Heart right ventricle (tissue), 16 donors: ENCODE measurements around the gene SH2B2. TPM values are rescaled to one million over a fixed set of nuclear protein-coding genes. Genes with fewer than 3 reads are reported as not detected.
A peak's percentile ranks its signal among the peaks of the same experiment; 100 is the strongest.
"Not testable (repeated sequence)": the region's sequence is repeated elsewhere in the genome, so short reads cannot be mapped to it uniquely, and the experiment has no call there.

ENCODE experiments used
- ATAC-seq, 8 donors: fragments of 200-7000 bp; cut with Tn5 transposase; one replicate each; pipeline ENCODE4 v1.9.1; 2020; ENCODE audit warnings: mild to moderate bottlenecking in 8 of 8, moderate library complexity in 8 of 8, moderate number of reproducible peaks in 1 of 8
- DNase-seq, 2 donors: peaks; one replicate each; pipeline ENCODE4 v3.0.0-alpha.2; 2020
- H3K27ac ChIP-seq, 10 donors: fragments of 200-600 bp; sonication (generic) in 2 of 10; one replicate each; pipeline versions ENCODE4 v1.5.0 to v1.8.0; 2020 to 2022; ENCODE audit warnings: mild to moderate bottlenecking in 3 of 10
- H3K27me3 ChIP-seq, 7 donors: fragments of 200-600 bp; one replicate each; pipeline ENCODE4 v1.8.0; 2021 to 2022; ENCODE audit warnings: mild to moderate bottlenecking in 2 of 7
- H3K36me3 ChIP-seq, 9 donors: fragments of 200-600 bp; sonication (generic) in 1 of 9; one replicate each; pipeline versions ENCODE4 v1.5.0 to v1.8.0; 2020 to 2022; ENCODE audit warnings: mild to moderate bottlenecking in 2 of 9
- H3K4me1 ChIP-seq, 9 donors: fragments of 200-600 bp; sonication (generic) in 1 of 9; one replicate each; pipeline versions ENCODE4 v1.5.0 to v1.8.0; 2020 to 2022; ENCODE audit warnings: mild to moderate bottlenecking in 4 of 9
- H3K4me3 ChIP-seq, 10 donors: fragments of 200-600 bp; sonication (generic) in 2 of 10; one replicate each; pipeline versions ENCODE4 v1.5.0 to v1.8.0; 2020 to 2022; ENCODE audit warnings: mild to moderate bottlenecking in 7 of 10, moderate library complexity in 2 of 10
- H3K9me3 ChIP-seq, 11 donors: fragments of 200-600 bp in 10 of 11; sonication (generic) in 2 of 11; one replicate each; pipeline versions ENCODE4 v1.5.0 to v1.8.0; 2013 to 2022; ENCODE audit warnings: mild to moderate bottlenecking in 2 of 11, control low read depth in 1 of 11, moderate library complexity in 1 of 11
- CTCF ChIP-seq, 9 donors: fragments of 200-600 bp; sonication (generic) in 2 of 9; IDR thresholded peaks; one replicate each; pipeline versions ENCODE4 v1.5.0 to v1.8.0; 2021 to 2022; ENCODE audit warnings: antibody characterized with exemption in 9 of 9, mild to moderate bottlenecking in 5 of 9, moderate library complexity in 1 of 9
- WGBS, 2 donors: extraction: QIAGEN DNeasy Blood & Tissue Kit; methylation state at CpG; one replicate each; pipeline ENCODE4 v1.1.7; 2013; ENCODE audit warnings: inconsistent platforms in 1 of 2; 5-methylcytosine and 5-hydroxymethylcytosine counted together
- intact Hi-C, 10 donors: fragments of 100-400 bp; cut with DNase I; formaldehyde crosslinking; loops; one replicate each; pipeline versions ENCODE4 v1.11.1 to v1.14.2; 2022
- microRNA-seq, 2 donors: library from miRNA; unstranded; fragments of <30 nt; microRNA quantifications; one replicate each; pipeline ENCODE4 v1.2.0, GENCODE V29; 2021
- polyA plus RNA-seq, 2 donors: library from polyadenylated mRNA; stranded (reverse); fragments of 200-250 nt; gene quantifications; one replicate each; pipeline ENCODE4 v1.2.3, GENCODE V29; 2013
- total RNA-seq, 10 donors: library from RNA; stranded (reverse); fragmentation: NEBNext Ultra II Directional in 3 of 10; extraction: Animal tissue kit (Norgen Biotek cat#: 25700) in 3 of 10; gene quantifications; one replicate each; pipeline versions ENCODE4 v1.2.1 to v1.2.4, GENCODE V29; 2021 to 2023
- donor health status: Arrhythmogenic right ventricular cardiomyopathy.
- donor health status: ischemic (EF 13 %, LVEDD 7.1; RV severe dilation, severe dysfunction).
- donor health status: healthy with polysubstance abuse.
- donor health status: DM: no; HTN: yes; CAD: no.
- donor health status: DM: no; HTN: no; CAD: no.
- donor health status: ischemic (EF 25% LVEDD 6.9; RV normal size, moderate dysfunction).
- donor health status: ischemic (EF 25% LVEDD 5.7; RV mildly dilated, moderate dysfunction).
- donor health status: healthy.
- donor health status: DM: yes; HTN: yes; CAD: no.
- donor health status: Ischemic cardiomyopathy.
- donor health status: ischemic (EF 35%, LVEDD 5.7; RV mildly dilated, moderate dysfunction).
- donor health status: nonischemic (EF 11% LVEDD 7.7; RV severe dilation, severe dysfunction).
- donor health status: DM: yes; HTN: yes; CAD: no.
- donor health status: PGD.
- donor health status: ischemic (EF 29% LVEDD 5.4; RV normal size, mild dysfunction).
- donor health status: nonischemic (EF 23%, LVEDD 6.1; RV moderate dilation, normal function).

Gene SH2B2
- total and polyA plus RNA-seq, 12 donors = 0.83 to 4.2 (median 1.2) TPM

DNA sequence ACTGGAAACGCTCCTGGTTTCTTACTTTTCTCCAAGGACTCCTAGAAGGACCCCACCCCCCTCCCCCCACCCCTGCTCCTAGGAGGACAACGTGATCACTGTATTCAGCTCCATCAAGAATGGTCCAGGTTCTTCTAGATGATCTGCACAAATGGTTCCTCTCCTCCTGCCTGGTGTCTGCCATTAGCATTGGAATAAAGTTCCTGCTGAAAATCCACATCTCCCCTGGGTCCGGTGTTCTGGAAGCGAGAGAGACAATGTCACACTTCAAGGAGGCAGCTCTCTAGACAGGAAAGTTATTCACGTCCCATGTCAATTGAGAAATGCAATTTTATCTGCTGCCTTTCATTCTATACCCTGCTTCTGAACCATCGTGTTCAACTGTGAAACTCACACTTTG lies 60.3 kb downstream of the SH2B2 start:
- H3K9me3 ChIP-seq, H3K27me3 ChIP-seq, H3K4me1 ChIP-seq, H3K36me3 ChIP-seq, intact Hi-C loops, ATAC-seq, DNase-seq, H3K4me3 ChIP-seq, H3K27ac ChIP-seq: not testable (repeated sequence)
- 82 to 83% methylated on average over 2 of the region's 6 CpGs for WGBS, 2 donors

DNA sequence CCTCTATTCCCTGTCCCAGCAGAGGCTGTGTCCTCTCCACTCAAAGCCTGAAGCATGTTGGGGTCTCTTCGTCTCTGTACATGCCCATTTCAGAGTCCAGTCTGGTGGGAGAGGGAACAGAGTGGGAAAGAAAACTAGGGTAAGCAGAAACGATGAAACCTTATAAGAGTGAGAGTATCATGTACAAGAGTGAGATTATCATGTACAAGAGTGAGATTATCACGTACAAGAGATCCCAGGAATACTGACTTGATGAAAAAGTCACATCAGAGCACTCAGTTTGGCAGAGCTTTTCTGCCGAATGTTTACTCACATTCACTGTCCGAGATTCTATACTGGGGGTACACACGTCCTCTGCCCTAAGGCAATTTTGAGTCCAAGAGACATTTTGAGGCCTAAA lies 69.7 kb downstream of the SH2B2 start, which contains the start of gene SPDYE6:
TSS of gene SPDYE6 (minus strand) at position 101 of the 400 bp plus-strand sequence. CDS start 421 bp downstream, outside the sequence.
- H3K27ac ChIP-seq, intact Hi-C loops, H3K4me1 ChIP-seq, H3K9me3 ChIP-seq, H3K27me3 ChIP-seq, H3K4me3 ChIP-seq, DNase-seq, ATAC-seq, H3K36me3 ChIP-seq: not testable (repeated sequence)
- WGBS, 2 donors = no CpG with 5 or more reads among the region's 6 CpGs

DNA sequence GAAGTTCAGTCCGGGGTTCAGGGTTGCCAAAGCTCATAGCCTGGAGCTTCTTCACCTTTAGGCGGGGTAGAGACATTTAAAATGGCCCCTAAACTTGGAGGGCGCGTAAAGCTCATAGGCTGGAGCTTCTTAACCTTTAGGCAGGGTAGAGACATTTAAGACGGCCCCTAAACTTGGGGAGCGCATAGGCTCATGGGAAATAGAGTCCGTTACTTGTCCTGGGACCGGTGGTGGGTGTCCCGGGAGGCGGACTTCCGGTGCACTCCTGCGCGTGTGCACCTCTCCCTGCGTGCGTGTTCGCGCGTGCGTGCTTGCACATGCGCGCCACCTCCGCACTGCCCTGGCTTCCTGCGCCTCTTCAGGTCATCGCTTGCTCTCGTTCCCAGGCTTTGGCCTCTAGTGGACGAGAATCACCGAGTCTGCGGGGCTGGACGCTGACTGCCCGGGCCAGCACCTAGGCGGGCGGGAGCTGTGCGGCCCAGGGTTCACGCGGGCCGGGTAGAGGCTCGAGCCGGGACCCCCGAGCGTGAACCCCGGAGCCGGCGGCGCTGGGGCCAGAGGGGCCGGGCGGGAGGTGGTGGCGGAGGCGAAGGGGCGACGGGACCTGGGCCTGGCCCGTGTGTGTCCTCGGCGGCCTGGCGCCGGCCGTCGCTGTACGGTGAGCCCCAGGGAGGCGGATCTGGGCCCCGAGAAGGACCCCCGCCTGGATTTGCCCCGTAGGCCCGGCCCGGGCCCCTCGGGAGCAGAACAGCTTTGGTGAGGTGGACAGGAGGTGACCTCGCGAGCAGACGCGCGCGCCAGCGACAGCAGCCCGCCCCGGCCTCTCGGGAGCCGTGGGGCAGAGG lies 77.1 kb downstream of the SH2B2 start:
- DNase-seq (peak; percentile 94 to 97), ATAC-seq (peak; percentile 100)
- 0% methylated on average over 61 to 76 of the region's 76 CpGs for WGBS, 2 donors
- Histone ChIP-seq H3K27ac (peak overlapping the region; percentile 72 to 96 (median 94)), H3K36me3 (peaks cover 0 to 20% (median 7%) of the 10 kb centered on the region in 9 donors), H3K4me3 (peak overlapping the region; percentile 79 to 91 (median 84))
- H3K27me3 ChIP-seq, H3K9me3 ChIP-seq, H3K4me1 ChIP-seq, intact Hi-C loops: not testable (repeated sequence)
- peak in 4 of 9 donors; percentile 21 to 45 (median 38) for TF ChIP-seq CTCF (IDR thresholded peaks at IDR 0.05)

DNA sequence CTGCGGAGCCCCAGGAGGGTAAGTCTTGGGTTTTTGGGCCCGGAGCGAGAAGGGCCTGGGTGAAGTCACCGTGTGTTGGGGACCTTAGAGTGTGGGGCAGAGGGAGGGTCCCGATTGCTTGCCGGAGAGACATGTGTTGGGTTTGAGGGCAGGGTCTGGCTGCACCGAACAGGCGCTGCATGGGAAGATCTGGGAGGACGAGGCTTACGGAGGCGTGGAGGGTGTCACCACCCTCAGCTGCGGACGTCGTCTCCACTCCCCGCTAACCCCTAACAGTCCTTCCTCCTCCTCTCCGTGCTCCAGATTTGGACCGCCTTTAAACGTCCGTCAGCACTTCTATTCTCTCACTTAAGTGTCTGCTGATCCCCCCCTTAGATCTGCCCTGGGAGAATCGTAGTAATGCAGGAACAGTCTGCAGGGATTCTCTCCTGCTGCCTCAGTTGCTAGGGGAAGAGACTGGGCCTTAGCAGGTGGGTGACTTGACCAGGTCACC lies 77.8 kb downstream of the SH2B2 start:
- ATAC-seq, intact Hi-C loops, H3K4me1 ChIP-seq, H3K9me3 ChIP-seq, H3K27me3 ChIP-seq: not testable (repeated sequence)
- Histone ChIP-seq H3K4me3 (peak overlapping the region; percentile 79 to 91 (median 84)), H3K36me3 (peaks cover 0 to 20% (median 7%) of the 10 kb centered on the region in 9 donors), H3K27ac (peak overlapping the region in 9 of 10 donors; percentile 92 to 96 (median 94))
- peak in 1 of 2 donors; percentile 12 for DNase-seq
- WGBS, 2 donors = 0% methylated on average over 15 to 16 of the region's 20 CpGs

- H3K4me1 ChIP-seq, H3K9me3 ChIP-seq, H3K27me3 ChIP-seq, H3K27ac ChIP-seq, ATAC-seq, DNase-seq, intact Hi-C loops: not testable (repeated sequence)
- 56 to 68% methylated on average over 7 of the region's 7 CpGs for WGBS, 2 donors
- peaks cover 0 to 27% (median 7%) of the 10 kb centered on the region in 9 donors for H3K36me3 ChIP-seq
- peak overlapping the region in 3 of 10 donors; percentile 20 to 81 (median 79) for H3K4me3 ChIP-seq
Measured at GRCh38 chr7:102365390-102365789, 78.7 kb downstream of the SH2B2 start.

DNA sequence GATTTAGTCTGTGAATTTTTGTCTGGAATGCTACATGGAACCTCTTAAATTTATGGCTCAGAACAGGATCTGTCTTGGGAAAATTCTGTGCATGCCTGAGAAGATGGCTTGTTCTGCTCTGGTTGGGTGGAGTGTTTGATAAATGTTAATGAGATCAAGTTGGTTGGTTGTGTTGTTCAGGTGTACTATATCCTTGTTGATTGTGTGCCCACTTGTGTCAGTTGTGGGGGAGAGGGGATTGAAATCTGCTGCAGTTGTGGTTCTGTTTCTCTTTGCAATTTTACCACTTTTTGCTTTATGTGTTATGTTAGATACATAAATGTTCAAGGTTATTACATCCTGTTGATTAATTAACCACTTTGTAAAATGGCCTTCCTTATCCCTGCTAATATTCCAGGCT lies 83.4 kb downstream of the SH2B2 start:
- ATAC-seq, intact Hi-C loops, H3K27ac ChIP-seq, H3K4me3 ChIP-seq, DNase-seq, H3K27me3 ChIP-seq, H3K4me1 ChIP-seq: not testable (repeated sequence)
- peaks cover 0 to 47% (median 7%) of the 10 kb centered on the region in 9 donors for H3K36me3 ChIP-seq
- H3K9me3 ChIP-seq = peaks cover 0 to 11% (median 0%) of the 10 kb centered on the region in 11 donors

Small RNAs within 50 kb of the gene (microRNA-seq; reads per million reads assigned to microRNA genes)
- gene MIR4285 = 0 reads per million in 2 donors

Other genes with a start within 250 kb of the SH2B2 start
- gene SPDYE6, start 69.6 kb downstream of the SH2B2 start, total RNA-seq = not detected
- under 1 TPM; 0.03 to 0.29 TPM for gene SPDYE6, start 69.6 kb downstream of the SH2B2 start, polyA plus RNA-seq
- gene PRKRIP1, start 109.5 kb downstream of the SH2B2 start, total RNA-seq = 10 to 100 TPM in 9 of 10 donors, 1 to 10 TPM in 1; 7.1 to 14.7 (median 11.3) TPM
- gene PRKRIP1, start 109.5 kb downstream of the SH2B2 start, polyA plus RNA-seq = 10 to 100 TPM; 14.8 to 28.2 TPM
- 10 to 100 TPM in 1 of 10 donors, 1 to 10 TPM in 9; 1.7 to 11.6 (median 3.7) TPM for gene ORAI2, start 146.7 kb downstream of the SH2B2 start, total RNA-seq
- 1 to 10 TPM; 2.0 to 5.8 TPM for gene ORAI2, start 146.7 kb downstream of the SH2B2 start, polyA plus RNA-seq
- 1 to 10 TPM; 4.4 to 8.6 (median 6.2) TPM for gene ALKBH4, start 178.0 kb downstream of the SH2B2 start, total RNA-seq
- gene ALKBH4, start 178.0 kb downstream of the SH2B2 start, polyA plus RNA-seq = 1 to 10 TPM; 7.9 TPM
- gene LRWD1, start 178.1 kb downstream of the SH2B2 start, total RNA-seq = 10 to 100 TPM in 4 of 10 donors, 1 to 10 TPM in 6; 8.1 to 12.2 (median 9.5) TPM
- gene LRWD1, start 178.1 kb downstream of the SH2B2 start, polyA plus RNA-seq = 10 to 100 TPM in 1 of 2 donors, 1 to 10 TPM in 1; 6.5 to 21.3 TPM
- 10 to 100 TPM; 40.1 to 74.1 (median 52.7) TPM for gene POLR2J, start 192.1 kb downstream of the SH2B2 start, total RNA-seq
- 100 to 1,000 TPM; 127 to 228 TPM for gene POLR2J, start 192.1 kb downstream of the SH2B2 start, polyA plus RNA-seq
- gene RASA4B, start 230.9 kb downstream of the SH2B2 start, total RNA-seq = 10 to 100 TPM in 2 of 10 donors, 1 to 10 TPM in 8; 1.3 to 23.9 (median 4.2) TPM
- 1 to 10 TPM; 3.2 to 6.9 TPM for gene RASA4B, start 230.9 kb downstream of the SH2B2 start, polyA plus RNA-seq